ENCODE data around the gene CAMK4.

The CAMK4 gene

GRCh38 chr5:111241696-111242095 lies 17.5 kb downstream of the CAMK4 start:
- TF ChIP-seq CTCF (IDR thresholded peaks at IDR 0.05; ENCODE audit: low read depth, low read length): no peak
- no peak overlapping the region for H3K4me3 ChIP-seq (replicated peaks in 1 of 2; ENCODE audit: low read depth in 2 of 2, low read length in 2 of 2)
- no peak for DNase-seq (ENCODE audit: low read depth in 2 of 2)

GRCh38 chr5:111242606-111243005 lies 18.4 kb downstream of the CAMK4 start:
- DNase-seq (ENCODE audit: low read depth in 2 of 2): no peak
- no peak overlapping the region for H3K4me3 ChIP-seq (replicated peaks in 1 of 2; ENCODE audit: low read depth in 2 of 2, low read length in 2 of 2)
- no peak for TF ChIP-seq CTCF (IDR thresholded peaks at IDR 0.05; ENCODE audit: low read depth, low read length)

GRCh38 chr5:111243318-111243717 lies 19.1 kb downstream of the CAMK4 start:
- no peak for DNase-seq (ENCODE audit: low read depth in 2 of 2)
- no peak for TF ChIP-seq CTCF (IDR thresholded peaks at IDR 0.05; ENCODE audit: low read depth, low read length)

GRCh38 chr5:111245654-111246053 lies 21.5 kb downstream of the CAMK4 start:
- DNase-seq (ENCODE audit: low read depth in 2 of 2): no peak
- no peak for TF ChIP-seq CTCF (IDR thresholded peaks at IDR 0.05; ENCODE audit: low read depth, low read length)
- H3K4me3 ChIP-seq (replicated peaks in 1 of 2; ENCODE audit: low read depth in 2 of 2, low read length in 2 of 2): no peak overlapping the region

More at GRCh38 chr5:111243318-111243717, 19.1 kb downstream of the CAMK4 start:
- no peak overlapping the region for H3K4me3 ChIP-seq (replicated peaks in 1 of 2; ENCODE audit: low read depth in 2 of 2, low read length in 2 of 2)

- no peak for TF ChIP-seq CTCF (IDR thresholded peaks at IDR 0.05; ENCODE audit: low read depth, low read length)
- no peak for DNase-seq (ENCODE audit: low read depth in 2 of 2)
- no peak overlapping the region for H3K4me3 ChIP-seq (replicated peaks in 1 of 2; ENCODE audit: low read depth in 2 of 2, low read length in 2 of 2)
Observed at GRCh38 chr5:111246459-111246858, 22.3 kb downstream of the CAMK4 start.

GRCh38 chr5:111248571-111248970 lies 24.4 kb downstream of the CAMK4 start:
- no peak for TF ChIP-seq CTCF (IDR thresholded peaks at IDR 0.05; ENCODE audit: low read depth, low read length)
- H3K4me3 ChIP-seq (replicated peaks in 1 of 2; ENCODE audit: low read depth in 2 of 2, low read length in 2 of 2): no peak overlapping the region
- DNase-seq (ENCODE audit: low read depth in 2 of 2): no peak

- no peak for TF ChIP-seq CTCF (IDR thresholded peaks at IDR 0.05; ENCODE audit: low read depth, low read length)
- DNase-seq (ENCODE audit: low read depth in 2 of 2): no peak
- no peak overlapping the region for H3K4me3 ChIP-seq (replicated peaks in 1 of 2; ENCODE audit: low read depth in 2 of 2, low read length in 2 of 2)
Observed at GRCh38 chr5:111251921-111252320, 27.7 kb downstream of the CAMK4 start.
